Heart left ventricle (tissue), 16 donors: Measurements from ENCODE around the gene KLHDC8A. TPM values are rescaled to one million over a fixed set of nuclear protein-coding genes. Genes with fewer than 3 reads are reported as not detected.

Source experiments
- ATAC-seq, 4 donors: fragments of 200-7000 bp; cut with Tn5 transposase; one replicate each; pipeline ENCODE4 v1.9.1; 2020 to 2022; ENCODE audit warnings: moderate library complexity in 4 of 4, mild to moderate bottlenecking in 3 of 4, moderate number of reproducible peaks in 1 of 4
- DNase-seq, 5 donors: peaks; one replicate each; pipeline ENCODE4 v3.0.0-alpha.2; 2020
- H3K27ac ChIP-seq, 12 donors: fragments of 200-600 bp; sonication (generic) in 4 of 12; one replicate each; pipeline versions ENCODE4 v1.5.0 to v1.8.0; 2016 to 2022; ENCODE audit warnings: mild to moderate bottlenecking in 2 of 12
- H3K27me3 ChIP-seq, 9 donors: fragments of 200-600 bp; sonication (generic) in 2 of 9; one replicate each; pipeline versions ENCODE4 v1.5.1 to v1.8.0; 2016 to 2022; ENCODE audit warnings: mild to moderate bottlenecking in 3 of 9
- H3K36me3 ChIP-seq, 9 donors: fragments of 200-600 bp; sonication (generic) in 2 of 9; one replicate each; pipeline versions ENCODE4 v1.5.0 to v1.8.0; 2018 to 2022; ENCODE audit warnings: mild to moderate bottlenecking in 2 of 9
- H3K4me1 ChIP-seq, 12 donors: fragments of 200-600 bp; sonication (generic) in 4 of 12; one replicate each; pipeline versions ENCODE4 v1.5.0 to v1.8.0; 2016 to 2022; ENCODE audit warnings: mild to moderate bottlenecking in 3 of 12
- H3K4me3 ChIP-seq, 12 donors: fragments of 200-600 bp; sonication (generic) in 4 of 12; one replicate each; pipeline versions ENCODE4 v1.5.0 to v1.8.0; 2017 to 2022; ENCODE audit warnings: mild to moderate bottlenecking in 9 of 12, moderate library complexity in 4 of 12
- H3K9me3 ChIP-seq, 12 donors: fragments of 200-600 bp; sonication (generic) in 4 of 12; one replicate each; pipeline versions ENCODE4 v1.5.0 to v1.8.0; 2016 to 2022; ENCODE audit warnings: mild to moderate bottlenecking in 1 of 12
- POLR2A ChIP-seq, 2 donors: fragments of 450-650 bp; IDR thresholded peaks; one replicate each; pipeline ENCODE4 v1.6.1; 2017; ENCODE audit warnings: antibody characterized with exemption in 2 of 2, mild to moderate bottlenecking in 2 of 2, moderate library complexity in 2 of 2
- WGBS, 4 donors: extraction: QIAGEN DNeasy Blood & Tissue Kit in 2 of 4; methylation state at CpG; one replicate each; pipeline versions ENCODE4 v1.1.5 to v1.1.7; 2013 to 2018; 5-methylcytosine and 5-hydroxymethylcytosine counted together
- intact Hi-C, 10 donors: fragments of 100-400 bp; cut with DNase I; formaldehyde crosslinking; loops; one replicate each; pipeline versions ENCODE4 v1.11.1 to v1.14.2; 2022
- polyA plus RNA-seq, 2 donors: library from polyadenylated mRNA; stranded (reverse); fragments of 200-250 nt; gene quantifications; one replicate each; pipeline ENCODE4 v1.2.3, GENCODE V29; 2013
- total RNA-seq, 9 donors: library from RNA; depleted of rRNA in 2 of 9; stranded (reverse); fragments of >200 nt in 2 of 9; fragmentation: NEBNext Ultra II Directional in 3 of 9; extraction: Animal tissue kit (Norgen Biotek cat#: 25700) in 3 of 9; gene quantifications; one replicate each; pipeline versions ENCODE4 v1.1.0 to v1.2.4, GENCODE V29; 2016 to 2023
- TF ChIP-seq, protein P1 (sequence below), 12 donors: fragments of 200-600 bp; sonication (generic) in 4 of 12; IDR thresholded peaks; one replicate each; pipeline versions ENCODE4 v1.5.0 to v1.8.0; 2018 to 2022; ENCODE audit warnings: antibody characterized with exemption in 12 of 12, mild to moderate bottlenecking in 5 of 12
- donor health status: ischemic (EF 13 %, LVEDD 7.1; RV severe dilation, severe dysfunction).
- donor health status: healthy with polysubstance abuse.
- donor health status: DM: no; HTN: yes; CAD: no.
- donor health status: DM: no; HTN: no; CAD: no.
- donor health status: ischemic (EF 25% LVEDD 6.9; RV normal size, moderate dysfunction).
- donor health status: ischemic (EF 25% LVEDD 5.7; RV mildly dilated, moderate dysfunction).
- donor health status: healthy.
- donor health status: DM: yes; HTN: yes; CAD: no.
- donor health status: ischemic (EF 35%, LVEDD 5.7; RV mildly dilated, moderate dysfunction).
- donor health status: nonischemic (EF 11% LVEDD 7.7; RV severe dilation, severe dysfunction).
- donor health status: DM: yes; HTN: yes; CAD: no.
- donor health status: PGD.
- donor health status: ischemic (EF 29% LVEDD 5.4; RV normal size, mild dysfunction).
- donor health status: nonischemic (EF 23%, LVEDD 6.1; RV moderate dilation, normal function).

The KLHDC8A gene
- total and polyA plus RNA-seq, 11 donors: 0.14 to 0.30 (median 0.18) TPM; not detected in 8

DNA sequence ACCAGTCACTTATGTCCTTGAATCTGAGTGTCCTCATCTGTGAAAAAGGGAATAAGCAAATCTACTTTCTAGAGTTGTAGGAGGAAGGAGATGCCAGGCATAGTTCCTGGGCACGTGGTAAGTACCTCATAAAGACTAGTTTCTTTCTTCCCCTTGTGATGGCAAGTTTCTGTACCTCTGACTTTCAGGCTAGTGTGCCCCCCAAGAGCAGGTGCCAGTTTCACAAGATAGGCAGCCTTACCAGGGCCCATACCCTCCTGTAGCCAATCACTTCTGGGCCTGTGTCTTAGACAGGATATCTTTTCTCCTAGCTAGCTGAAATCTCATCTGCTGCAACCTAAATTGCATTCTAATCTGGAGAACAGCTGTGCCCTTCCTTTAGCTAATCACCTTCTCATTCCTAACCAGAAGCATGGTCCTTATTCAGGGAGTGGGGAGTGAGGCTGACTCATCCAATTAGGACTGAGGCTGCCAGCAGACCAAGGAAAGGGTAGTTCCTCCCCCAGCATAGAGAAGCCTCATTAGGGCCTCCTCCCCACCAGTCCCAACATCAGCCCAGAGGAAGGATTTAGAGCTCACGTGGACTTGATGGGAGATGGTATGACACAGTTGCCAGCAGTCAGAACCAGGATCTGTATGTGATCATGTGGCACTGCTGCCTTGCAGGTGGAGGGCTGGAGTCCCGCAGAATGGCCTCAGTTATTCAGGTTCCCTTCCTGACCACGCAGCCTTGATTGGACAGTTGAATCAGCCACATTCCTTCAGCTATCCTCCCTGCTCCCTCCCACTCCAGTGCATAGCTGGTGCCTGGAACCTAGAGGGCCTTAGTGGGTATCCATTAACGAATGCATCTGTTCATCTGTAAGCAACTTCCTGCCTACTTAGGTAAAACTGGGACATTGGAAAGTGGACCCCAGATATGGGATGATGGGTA, 7.9 kb downstream of the KLHDC8A start:
- ATAC-seq (no peak), DNase-seq (no peak)
- H3K27ac ChIP-seq: no peak overlapping the region
- peaks cover 7 to 38% (median 18%) of the 10 kb centered on the region in 9 donors for H3K27me3 ChIP-seq
- no peaks in the 10 kb centered on the region for H3K36me3 ChIP-seq
- H3K9me3 ChIP-seq: no peaks in the 10 kb centered on the region
- intact Hi-C loops: no loop called here
- TF ChIP-seq POLR2A (IDR thresholded peaks at IDR 0.05): no peak
- TF ChIP-seq, protein P1, sequence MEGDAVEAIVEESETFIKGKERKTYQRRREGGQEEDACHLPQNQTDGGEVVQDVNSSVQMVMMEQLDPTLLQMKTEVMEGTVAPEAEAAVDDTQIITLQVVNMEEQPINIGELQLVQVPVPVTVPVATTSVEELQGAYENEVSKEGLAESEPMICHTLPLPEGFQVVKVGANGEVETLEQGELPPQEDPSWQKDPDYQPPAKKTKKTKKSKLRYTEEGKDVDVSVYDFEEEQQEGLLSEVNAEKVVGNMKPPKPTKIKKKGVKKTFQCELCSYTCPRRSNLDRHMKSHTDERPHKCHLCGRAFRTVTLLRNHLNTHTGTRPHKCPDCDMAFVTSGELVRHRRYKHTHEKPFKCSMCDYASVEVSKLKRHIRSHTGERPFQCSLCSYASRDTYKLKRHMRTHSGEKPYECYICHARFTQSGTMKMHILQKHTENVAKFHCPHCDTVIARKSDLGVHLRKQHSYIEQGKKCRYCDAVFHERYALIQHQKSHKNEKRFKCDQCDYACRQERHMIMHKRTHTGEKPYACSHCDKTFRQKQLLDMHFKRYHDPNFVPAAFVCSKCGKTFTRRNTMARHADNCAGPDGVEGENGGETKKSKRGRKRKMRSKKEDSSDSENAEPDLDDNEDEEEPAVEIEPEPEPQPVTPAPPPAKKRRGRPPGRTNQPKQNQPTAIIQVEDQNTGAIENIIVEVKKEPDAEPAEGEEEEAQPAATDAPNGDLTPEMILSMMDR (IDR thresholded peaks at IDR 0.05): no peak
- 57 to 68% (median 66%) methylated on average over 3 to 5 of the region's 5 CpGs for WGBS, 4 donors
- no peak overlapping the region for H3K4me3 ChIP-seq
- H3K4me1 ChIP-seq: peaks cover 0 to 15% (median 6%) of the 10 kb centered on the region in 12 donors

DNA sequence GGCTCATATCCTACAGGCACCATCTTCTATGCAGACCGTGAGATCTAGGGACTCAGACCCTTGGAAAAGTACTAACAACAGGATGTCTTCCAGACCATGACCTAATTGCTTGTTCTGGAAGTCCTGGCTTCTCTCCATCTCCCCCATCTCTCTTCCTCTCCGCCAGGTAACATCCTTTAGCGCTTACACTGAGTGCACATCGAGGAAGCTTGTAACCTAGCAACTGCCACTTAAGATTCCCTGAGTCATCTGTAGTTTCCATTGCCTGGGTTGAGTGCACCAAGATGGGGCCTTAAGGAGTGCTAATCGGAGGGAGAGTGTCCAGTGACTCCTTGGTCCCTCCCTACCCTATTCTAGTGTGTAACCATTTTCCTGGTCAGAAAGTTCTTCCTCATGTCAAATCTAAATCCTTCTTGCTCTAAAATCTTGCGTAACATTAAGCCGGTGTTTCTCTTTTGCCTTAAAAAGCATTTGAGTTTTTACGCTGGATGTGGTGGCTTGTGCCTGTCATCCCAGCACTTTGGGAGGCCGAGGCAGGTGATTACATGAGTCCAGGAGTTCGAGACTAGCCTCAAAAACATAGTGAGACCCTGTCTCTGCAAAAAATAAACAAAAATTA, 9.7 kb downstream of the KLHDC8A start:
- no peak for ATAC-seq
- Histone ChIP-seq H3K27me3 (peaks cover 15 to 56% (median 31%) of the 10 kb centered on the region in 9 donors), H3K4me1 (peaks cover 0 to 20% (median 12%) of the 10 kb centered on the region in 12 donors), H3K27ac (no peak overlapping the region), H3K4me3 (no peak overlapping the region), H3K9me3 (no peaks in the 10 kb centered on the region), H3K36me3 (no peaks in the 10 kb centered on the region)
- no peak for TF ChIP-seq POLR2A (IDR thresholded peaks at IDR 0.05)
- TF ChIP-seq, protein P1 (IDR thresholded peaks at IDR 0.05): no peak
- no peak for DNase-seq
- WGBS, 4 donors: 75 to 82% (median 77%) methylated on average over 10 of the region's 10 CpGs
- intact Hi-C loops: no loop called here

DNA sequence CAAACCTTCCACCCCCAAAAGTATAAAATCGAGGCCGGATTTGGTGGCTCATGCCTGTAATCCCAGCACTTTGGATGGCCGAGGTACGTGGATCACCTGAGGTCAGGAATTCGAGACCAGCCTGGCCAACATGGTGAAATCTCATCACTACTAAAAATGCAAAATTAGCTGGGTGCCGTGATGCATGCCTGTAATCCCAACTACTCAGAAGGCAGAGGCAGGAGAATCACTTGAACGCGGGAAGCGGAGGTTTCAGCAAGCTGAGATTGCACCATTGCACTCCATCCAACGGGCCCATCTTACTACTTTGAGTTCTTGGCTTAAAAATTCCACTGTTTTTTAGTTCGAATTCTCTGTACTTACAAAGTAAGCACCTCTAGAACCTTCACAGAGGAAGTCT, 11.0 kb downstream of the KLHDC8A start:
- intact Hi-C loops: no loop called here
- Histone ChIP-seq H3K4me1 (peaks cover 0 to 20% (median 12%) of the 10 kb centered on the region in 12 donors), H3K36me3 (no peaks in the 10 kb centered on the region), H3K4me3 (no peak overlapping the region), H3K9me3 (no peaks in the 10 kb centered on the region), H3K27me3 (peaks cover 15 to 58% (median 31%) of the 10 kb centered on the region in 9 donors), H3K27ac (no peak overlapping the region)
- 89 to 95% (median 92%) methylated on average over 11 of the region's 11 CpGs for WGBS, 4 donors
- DNase-seq (no peak), ATAC-seq (no peak)
- TF ChIP-seq, protein P1 (IDR thresholded peaks at IDR 0.05): no peak
- no peak for TF ChIP-seq POLR2A (IDR thresholded peaks at IDR 0.05)
